HepG2 (cell line): Measurements from ENCODE around the gene GRAMD1A. TPM values are rescaled to one million over a fixed set of nuclear protein-coding genes. Genes with fewer than 3 reads are reported as not detected.

ENCODE experiments used
- ASH2L ChIP-seq: fragments of 300-600, 200-600 bp; sonication (generic); IDR thresholded peaks from 2 replicates; pipeline ENCODE4 v1.7.0; 2017; ENCODE audit warnings: low read depth, mild to moderate bottlenecking, moderate library complexity, mixed read lengths, low read length; ENCODE audit not compliant: insufficient read length
- CBX2 ChIP-seq, 2 experiments: fragments of 200-600 bp in 1 of 2; sonication (generic); formaldehyde crosslinking in 1 of 2; IDR thresholded peaks; 2 replicates each; pipeline versions ENCODE4 v1.7.0 to v1.8.1; 2018 to 2022; ENCODE audit warnings: low read depth in 2 of 2, low read length in 1 of 2, mild to moderate bottlenecking in 1 of 2, missing genetic modification reagents in 1 of 2
- DMAP1 ChIP-seq: IDR thresholded peaks from 2 replicates; pipeline ENCODE4 v1.6.1; 2016
- GABPB1 ChIP-seq: IDR thresholded peaks from 2 replicates; pipeline ENCODE4 v1.6.1; 2016; ENCODE audit warnings: mild to moderate bottlenecking, missing genetic modification reagents, moderate library complexity, missing compliant biosample characterization
- HDAC1 ChIP-seq: sonication (generic); formaldehyde crosslinking; IDR thresholded peaks from 2 replicates; pipeline ENCODE4 v1.5.1; 2020; ENCODE audit warnings: mild to moderate bottlenecking, missing genetic modification reagents
- ISX ChIP-seq: sonication (generic); formaldehyde crosslinking; conservative IDR thresholded peaks from 2 replicates; pipeline ENCODE4 v1.5.0; 2020; ENCODE audit warnings: missing genetic modification reagents
- KDM6A ChIP-seq: IDR thresholded peaks from 2 replicates; pipeline ENCODE4 v1.6.1; 2016; ENCODE audit warnings: low read depth
- MAFK ChIP-seq, 2 experiments: IDR thresholded peaks in 1 of 2; conservative IDR thresholded peaks in 1 of 2; 2 replicates each; pipeline ENCODE4 v1.6.1; 2011; ENCODE audit warnings: improper control_type of control experiment in 2 of 2, low read length in 2 of 2
- MAZ ChIP-seq, 2 experiments: sonication (generic) in 1 of 2; formaldehyde crosslinking in 1 of 2; IDR thresholded peaks; 2 replicates each; pipeline versions ENCODE4 v1.5.0 to v1.6.1; 2012 to 2020; ENCODE audit warnings: low read depth in 2 of 2, mild to moderate bottlenecking in 2 of 2, borderline replicate concordance in 1 of 2, improper control_type of control experiment in 1 of 2, low read length in 1 of 2, missing genetic modification reagents in 1 of 2, moderate library complexity in 1 of 2
- MTF2 ChIP-seq: sonication (generic); formaldehyde crosslinking; IDR thresholded peaks from 2 replicates; pipeline ENCODE4 v1.5.0; 2020; ENCODE audit warnings: missing genetic modification reagents, borderline replicate concordance
- MXD4 ChIP-seq: IDR thresholded peaks from 2 replicates; pipeline ENCODE4 v1.6.1; 2016; ENCODE audit warnings: mild to moderate bottlenecking, missing biosample characterization, missing genetic modification reagents
- NR0B2 ChIP-seq: sonication (generic); formaldehyde crosslinking; IDR thresholded peaks from 2 replicates; pipeline ENCODE4 v1.4.0; 2020; ENCODE audit warnings: mild to moderate bottlenecking, missing genetic modification reagents
- PTBP1 ChIP-seq: fragments of 200-400 bp; formaldehyde crosslinking; IDR thresholded peaks from 2 replicates; pipeline ENCODE4 v1.6.1; 2018; ENCODE audit warnings: low read length, low read depth; ENCODE audit not compliant: poor library complexity, severe bottlenecking
- RBAK ChIP-seq: sonication (generic); formaldehyde crosslinking; IDR thresholded peaks from 2 replicates; pipeline ENCODE4 v1.5.1; 2020; ENCODE audit warnings: mild to moderate bottlenecking, missing genetic modification reagents
- RBM22 ChIP-seq: fragments of 200-400 bp; formaldehyde crosslinking; optimal IDR thresholded peaks from 2 replicates; pipeline ENCODE3; 2017; ENCODE audit warnings: mild to moderate bottlenecking, low read length, moderate library complexity
- SIX4 ChIP-seq: sonication (generic); formaldehyde crosslinking; IDR thresholded peaks from 2 replicates; pipeline ENCODE4 v1.4.0; 2020; ENCODE audit warnings: missing genetic modification reagents
- TBX2 ChIP-seq: sonication (generic); formaldehyde crosslinking; IDR thresholded peaks from 2 replicates; pipeline ENCODE4 v1.5.0; 2020; ENCODE audit warnings: missing genetic modification reagents, mild to moderate bottlenecking, borderline replicate concordance
- THRA ChIP-seq: sonication (generic); formaldehyde crosslinking; IDR thresholded peaks from 2 replicates; pipeline ENCODE4 v1.4.0; 2020; ENCODE audit warnings: missing genetic modification reagents, borderline replicate concordance
- TMF1 ChIP-seq: sonication (generic); formaldehyde crosslinking; IDR thresholded peaks from 2 replicates; pipeline ENCODE4 v1.8.1; 2022; ENCODE audit warnings: low read depth, missing genetic modification reagents
- ZFP91 ChIP-seq: sonication (generic); formaldehyde crosslinking; IDR thresholded peaks from 2 replicates; pipeline ENCODE4 v1.9.0; 2022; ENCODE audit warnings: missing genetic modification reagents, mild to moderate bottlenecking, borderline replicate concordance
- ZNF207 ChIP-seq: fragments of 450-650 bp; IDR thresholded peaks from 2 replicates; pipeline ENCODE4 v1.6.1; 2016; ENCODE audit warnings: antibody characterized with exemption, borderline replicate concordance
- ZNF251 ChIP-seq: sonication (generic); formaldehyde crosslinking; IDR thresholded peaks from 2 replicates; pipeline ENCODE4 v1.9.0; 2021; ENCODE audit warnings: mild to moderate bottlenecking, missing genetic modification reagents
- ZNF253 ChIP-seq: sonication (generic); formaldehyde crosslinking; IDR thresholded peaks from 2 replicates; pipeline ENCODE4 v1.8.0; 2022; ENCODE audit warnings: mild to moderate bottlenecking, missing genetic modification reagents, borderline replicate concordance
- ZNF543 ChIP-seq: sonication (generic); formaldehyde crosslinking; IDR thresholded peaks from 2 replicates; pipeline ENCODE4 v1.4.0; 2020; ENCODE audit warnings: mild to moderate bottlenecking, missing genetic modification reagents
- ZNF564 ChIP-seq: sonication (generic); formaldehyde crosslinking; IDR thresholded peaks from 2 replicates; pipeline ENCODE4 v1.8.1; 2023; ENCODE audit warnings: mild to moderate bottlenecking, missing genetic modification reagents
- ZNF567 ChIP-seq: sonication (generic); formaldehyde crosslinking; IDR thresholded peaks from 2 replicates; pipeline ENCODE4 v1.8.1; 2023; ENCODE audit warnings: mild to moderate bottlenecking, missing genetic modification reagents, borderline replicate concordance
- ZNF652 ChIP-seq: IDR thresholded peaks from 2 replicates; pipeline ENCODE4 v1.6.1; 2016; ENCODE audit warnings: low read depth, borderline replicate concordance
- polyA plus RNA-seq, 8 experiments: library from polyadenylated mRNA; depleted of rRNA in 3 of 8; stranded (reverse) in 7 of 8; unstranded in 1 of 8; fragments of >200 nt; fragmentation: Illumina TruSeq in 4 of 8; extraction: Trizol in 4 of 8; gene quantifications; 2 replicates each; pipeline versions ENCODE4 v1.2.1 to v1.2.3, GENCODE V29; 2011 to 2016; ENCODE audit warnings: low read depth in 4 of 8, missing spikeins in 1 of 8, mixed read lengths in 1 of 8; ENCODE audit not compliant: insufficient read depth in 1 of 8
- total RNA-seq, 5 experiments: library from RNA; depleted of rRNA; stranded (reverse); fragments of >200 nt; fragmentation: Illumina TruSeq; extraction: Trizol; gene quantifications; 2 replicates each; pipeline ENCODE4 v1.2.3, GENCODE V29; 2016; ENCODE audit warnings: low read depth in 1 of 5

Gene GRAMD1A
- total and polyA plus RNA-seq, 2 of the 13 experiments (the other 11 are each of a cell fraction or from before 2014, with no cell fraction given), result 14.7 to 181 TPM

- peak; percentile 45; the same call in 1 of the 2 replicates for TF ChIP-seq THRA (CRISPR knock-in tag)
- no peak for TF ChIP-seq ASH2L
- no peak for TF ChIP-seq TMF1 (CRISPR knock-in tag)
- no peak for TF ChIP-seq SIX4 (CRISPR knock-in tag)
- peak; percentile 66; the same call in 1 of the 2 replicates for TF ChIP-seq ZNF567
- TF ChIP-seq MXD4 (CRISPR knock-in tag), result no peak
- TF ChIP-seq ZNF564, result no peak; the same call in 1 of the 2 replicates
- no peak for TF ChIP-seq RBM22
- TF ChIP-seq ZNF652 (CRISPR knock-in tag), result peak; percentile 28; the same call in 1 of the 2 replicates
- no peak for TF ChIP-seq RBAK
- no peak for TF ChIP-seq PTBP1
- TF ChIP-seq TBX2 (CRISPR knock-in tag), result peak; percentile 78
- peak; percentile 62; the same call in 1 of the 2 replicates for TF ChIP-seq ZFP91 (CRISPR knock-in tag)
- no peak for TF ChIP-seq NR0B2 (CRISPR knock-in tag)
- TF ChIP-seq KDM6A (CRISPR knock-in tag), result no peak
- no peak for TF ChIP-seq ZNF207
- no peak for TF ChIP-seq ZNF543 (CRISPR knock-in tag)
- peak; percentile 60; the same call in 1 of the 2 replicates for TF ChIP-seq MAZ (IDR thresholded peaks at IDR 0.05; ENCODE audit: borderline replicate concordance, low read depth, low read length)
- TF ChIP-seq MAZ (CRISPR knock-in tag; IDR thresholded peaks at IDR 0.05; ENCODE audit: low read depth), result 0 out of 2 replicates have a peak, but pooled peaks have one; percentile 48
- peak; percentile 28; the same call in 1 of the 2 replicates for TF ChIP-seq HDAC1
- peak; percentile 40 for TF ChIP-seq GABPB1 (CRISPR knock-in tag)
- TF ChIP-seq MAFK (conservative IDR thresholded peaks at IDR 0.05 in 1 of 2, IDR thresholded peaks at IDR 0.05 in 1 of 2; ENCODE audit: low read length in 2 of 2), result no peak
- no peak for TF ChIP-seq CBX2 (IDR thresholded peaks at IDR 0.05; ENCODE audit: low read depth, low read length)
- TF ChIP-seq CBX2 (CRISPR knock-in tag; IDR thresholded peaks at IDR 0.05; ENCODE audit: low read depth), result no peak
- TF ChIP-seq ZNF253 (CRISPR knock-in tag), result no peak
- TF ChIP-seq ISX, result no peak
- TF ChIP-seq DMAP1, result peak; percentile 42; the same call in 1 of the 2 replicates
- TF ChIP-seq MTF2 (CRISPR knock-in tag), result no peak
- TF ChIP-seq ZNF251 (CRISPR knock-in tag), result no peak
Observed at GRCh38 chr19:35042056-35042730, 42.1 kb downstream of the GRAMD1A start (continued).
